ENCODE results near the gene PKHD1. TPM values are rescaled to one million over a fixed set of nuclear protein-coding genes. Genes with fewer than 3 reads are reported as not detected.

Gene PKHD1
- total RNA-seq, 1 donor from 2014 or later: 0.02 TPM

- no peak for TF ChIP-seq CTCF (IDR thresholded peaks at IDR 0.05; ENCODE audit: unreplicated experiment)
- Mint-ChIP-seq H3K27ac (no peak overlapping the region), H3K9me3 (peaks cover 4% of the 10 kb centered on the region), H3K36me3 (no peaks in the 10 kb centered on the region), H3K4me1 (peaks cover 14% of the 10 kb centered on the region), H3K27me3 (ENCODE audit: low read depth) (no peaks in the 10 kb centered on the region), H3K4me3 (no peak overlapping the region)
- no peak for DNase-seq (ENCODE audit: low spot score in 2 of 2, unreplicated experiment in 2 of 2)
Observed at GRCh38 chr6:51678905-51679620, 408.4 kb downstream of the PKHD1 start.

GRCh38 chr6:51678274-51678673 lies 409.1 kb downstream of the PKHD1 start:
- no peak for DNase-seq (ENCODE audit: low spot score in 2 of 2, unreplicated experiment in 2 of 2)
- no peaks in the 10 kb centered on the region for H3K36me3 Mint-ChIP-seq
- no peak overlapping the region for H3K4me3 Mint-ChIP-seq
- H3K27ac Mint-ChIP-seq: no peak overlapping the region
- H3K27me3 Mint-ChIP-seq (ENCODE audit: low read depth): no peaks in the 10 kb centered on the region
- H3K4me1 Mint-ChIP-seq: peaks cover 14% of the 10 kb centered on the region
- no peak for TF ChIP-seq CTCF (IDR thresholded peaks at IDR 0.05; ENCODE audit: unreplicated experiment)
- H3K9me3 Mint-ChIP-seq: no peaks in the 10 kb centered on the region

GRCh38 chr6:51675922-51676275 lies 411.5 kb downstream of the PKHD1 start:
- Mint-ChIP-seq H3K36me3 (no peaks in the 10 kb centered on the region), H3K27me3 (ENCODE audit: low read depth) (no peaks in the 10 kb centered on the region), H3K9me3 (no peaks in the 10 kb centered on the region), H3K4me3 (no peak overlapping the region), H3K27ac (no peak overlapping the region), H3K4me1 (peaks cover 14% of the 10 kb centered on the region)
- no peak for DNase-seq (ENCODE audit: low spot score in 2 of 2, unreplicated experiment in 2 of 2)
- TF ChIP-seq CTCF (IDR thresholded peaks at IDR 0.05; ENCODE audit: unreplicated experiment): no peak

- TF ChIP-seq CTCF (IDR thresholded peaks at IDR 0.05; ENCODE audit: unreplicated experiment): no peak
- Mint-ChIP-seq H3K9me3 (no peaks in the 10 kb centered on the region), H3K4me3 (no peak overlapping the region), H3K36me3 (no peaks in the 10 kb centered on the region), H3K27ac (no peak overlapping the region), H3K4me1 (peaks cover 14% of the 10 kb centered on the region), H3K27me3 (ENCODE audit: low read depth) (no peaks in the 10 kb centered on the region)
- no peak for DNase-seq (ENCODE audit: low spot score in 2 of 2, unreplicated experiment in 2 of 2)
Observed at GRCh38 chr6:51675020-51675921, 412.1 kb downstream of the PKHD1 start.

- Mint-ChIP-seq H3K27me3 (ENCODE audit: low read depth) (no peaks in the 10 kb centered on the region), H3K27ac (no peak overlapping the region), H3K36me3 (no peaks in the 10 kb centered on the region), H3K4me3 (no peak overlapping the region), H3K4me1 (no peaks in the 10 kb centered on the region), H3K9me3 (no peaks in the 10 kb centered on the region)
- no peak for TF ChIP-seq CTCF (IDR thresholded peaks at IDR 0.05; ENCODE audit: unreplicated experiment)
- no peak for DNase-seq (ENCODE audit: low spot score in 2 of 2, unreplicated experiment in 2 of 2)
Observed at GRCh38 chr6:51663525-51663924, 423.9 kb downstream of the PKHD1 start.
